SH-SY5Y (cell line): Measurements from ENCODE around the gene SUGCT.

Experiments
- GATA2 ChIP-seq: IDR thresholded peaks from 2 replicates; pipeline ENCODE4 v1.6.1; 2011; ENCODE audit warnings: mild to moderate bottlenecking, low read depth, low read length
- GATA3 ChIP-seq: IDR thresholded peaks from 2 replicates; pipeline ENCODE4 v1.6.1; 2011; ENCODE audit warnings: low read depth, mild to moderate bottlenecking, low read length, moderate library complexity

DNA sequence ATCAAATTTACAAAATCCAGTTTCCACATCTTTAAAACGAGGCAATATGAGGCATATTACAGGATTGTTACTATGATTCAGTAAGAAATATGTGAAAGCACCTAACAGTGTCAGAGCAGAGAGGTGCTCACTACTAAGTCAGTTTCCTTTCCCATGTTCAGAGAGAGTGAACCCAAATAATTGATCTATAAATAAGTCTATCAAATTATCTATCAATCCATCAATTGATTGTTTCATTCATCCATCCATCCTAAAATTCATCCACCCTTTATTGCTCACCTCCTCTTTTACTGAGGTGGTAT, 340.8 kb downstream of the SUGCT start:
- no peak for TF ChIP-seq GATA3
- TF ChIP-seq GATA2: no peak
